Measurements from ENCODE around the gene GRIK2. TPM values are rescaled to one million over a fixed set of nuclear protein-coding genes. Genes with fewer than 3 reads are reported as not detected.

Gene GRIK2
- total RNA-seq, 1 experiment from 2014 or later: 0.55 TPM

DNA sequence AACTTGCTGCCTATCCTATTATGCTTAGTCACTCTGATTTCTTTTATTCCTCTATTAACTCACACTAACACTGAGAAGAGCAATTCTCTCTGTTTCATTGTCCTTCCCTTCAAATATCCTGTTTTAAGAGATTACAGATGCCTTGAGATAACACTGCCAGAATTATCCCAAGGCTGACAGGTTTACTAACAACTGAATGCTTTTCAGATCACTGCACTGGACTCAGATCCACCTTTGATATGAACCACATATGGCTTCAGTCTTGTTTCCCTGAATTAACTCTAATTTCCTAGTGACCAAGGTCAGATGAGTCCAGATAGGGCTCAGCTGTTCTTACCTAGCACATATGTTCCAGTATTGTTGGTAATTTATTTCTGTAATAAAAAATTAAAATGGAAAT is 633.1 kb downstream of the GRIK2 start:
- no peaks in the 10 kb centered on the region for H4K20me1 ChIP-seq (ENCODE audit: low read length)
- TF ChIP-seq CTCF (conservative IDR thresholded peaks at IDR 0.05; ENCODE audit: low read depth, low read length) (no peak), EZH2 (IDR thresholded peaks at IDR 0.05; ENCODE audit: low read length, unreplicated experiment) (no peak), EZH2phosphoT487 (IDR thresholded peaks at IDR 0.05; ENCODE audit: borderline replicate concordance, low read length) (no peak)
- CTCF ChIA-PET: no interaction called here

GRCh38 chr6:102028176-102028575 is 634.7 kb downstream of the GRIK2 start:
- H3K9me3 ChIP-seq (ENCODE audit: low read length): no peaks in the 10 kb centered on the region
- no peak overlapping the region for H2AFZ ChIP-seq (ENCODE audit: low read length)
- intact Hi-C loops (cut with micrococcal nuclease): no loop called here
- BruUV-seq (replicated peaks): no TSS peak
- H3K27me3 ChIP-seq (ENCODE audit: low read length): no peaks in the 10 kb centered on the region
- no peaks in the 10 kb centered on the region for H3K79me2 ChIP-seq (ENCODE audit: low read length)
- no peak overlapping the region for H3K9ac ChIP-seq (ENCODE audit: low read length)
- CTCF ChIA-PET: no interaction called here
- no peak for ATAC-seq
- no peaks in the 10 kb centered on the region for H4K20me1 ChIP-seq (ENCODE audit: low read length)
- no peak for TF ChIP-seq EZH2 (IDR thresholded peaks at IDR 0.05; ENCODE audit: low read length, unreplicated experiment)
- no peak for TF ChIP-seq EZH2phosphoT487 (IDR thresholded peaks at IDR 0.05; ENCODE audit: borderline replicate concordance, low read length)
- no peak for TF ChIP-seq CTCF (conservative IDR thresholded peaks at IDR 0.05; ENCODE audit: low read depth, low read length)
- POLR2A ChIA-PET (ENCODE audit: unreplicated experiment): no interaction called here
- H3K9me2 ChIP-seq (replicated peaks; ENCODE audit: low read length): no peaks in the 10 kb centered on the region
- H3F3A ChIP-seq (ENCODE audit: low read length, unreplicated experiment): no peaks in the 10 kb centered on the region
- no peak overlapping the region for H3K27ac ChIP-seq (ENCODE audit: low read length)
- H3K4me3 ChIP-seq (ENCODE audit: low read length): no peak overlapping the region
- DNase-seq: no peak
- H3K4me2 ChIP-seq (ENCODE audit: low read length): no peak overlapping the region
- no peaks in the 10 kb centered on the region for H3K4me1 ChIP-seq (ENCODE audit: insufficient read depth, low read length)
- H3K36me3 ChIP-seq (ENCODE audit: low read depth, low read length): no peaks in the 10 kb centered on the region

More for the DNA sequence above, 633.1 kb downstream of the GRIK2 start:
- intact Hi-C loops (cut with micrococcal nuclease): no loop called here
- POLR2A ChIA-PET (ENCODE audit: unreplicated experiment): no interaction called here
- H3K9ac ChIP-seq (ENCODE audit: low read length): no peak overlapping the region
- H3K4me2 ChIP-seq (ENCODE audit: low read length): no peak overlapping the region
- ATAC-seq (no peak), DNase-seq (no peak)
- H2AFZ ChIP-seq (ENCODE audit: low read length): no peak overlapping the region
- no peaks in the 10 kb centered on the region for H3K27me3 ChIP-seq (ENCODE audit: low read length)
- no peaks in the 10 kb centered on the region for H3K79me2 ChIP-seq (ENCODE audit: low read length)
- no peak overlapping the region for H3K27ac ChIP-seq (ENCODE audit: low read length)
- no peaks in the 10 kb centered on the region for H3K4me1 ChIP-seq (ENCODE audit: insufficient read depth, low read length)
- H3K9me2 ChIP-seq (replicated peaks; ENCODE audit: low read length): no peaks in the 10 kb centered on the region
- no peaks in the 10 kb centered on the region for H3F3A ChIP-seq (ENCODE audit: low read length, unreplicated experiment)
- no peak overlapping the region for H3K4me3 ChIP-seq (ENCODE audit: low read length)
- H3K36me3 ChIP-seq (ENCODE audit: low read depth, low read length): no peaks in the 10 kb centered on the region
- no TSS peak for BruUV-seq (replicated peaks)
- no peaks in the 10 kb centered on the region for H3K9me3 ChIP-seq (ENCODE audit: low read length)

GRCh38 chr6:102038964-102039363 is 645.5 kb downstream of the GRIK2 start:
- intact Hi-C loops (cut with micrococcal nuclease): no loop called here
- no peaks in the 10 kb centered on the region for H3K79me2 ChIP-seq (ENCODE audit: low read length)
- no peaks in the 10 kb centered on the region for H3K9me3 ChIP-seq (ENCODE audit: low read length)
- ChIA-PET POLR2A (ENCODE audit: unreplicated experiment) (no interaction called here), CTCF (no interaction called here)
- no peak for TF ChIP-seq EZH2 (IDR thresholded peaks at IDR 0.05; ENCODE audit: low read length, unreplicated experiment)
- H3F3A ChIP-seq (ENCODE audit: low read length, unreplicated experiment): no peaks in the 10 kb centered on the region
- H3K4me1 ChIP-seq (ENCODE audit: insufficient read depth, low read length): no peaks in the 10 kb centered on the region
- H3K4me2 ChIP-seq (ENCODE audit: low read length): no peak overlapping the region
- H3K36me3 ChIP-seq (ENCODE audit: low read depth, low read length): no peaks in the 10 kb centered on the region
- DNase-seq (no peak), ATAC-seq (no peak)
- H3K27ac ChIP-seq (ENCODE audit: low read length): no peak overlapping the region
- H3K9ac ChIP-seq (ENCODE audit: low read length): no peak overlapping the region
- H3K9me2 ChIP-seq (replicated peaks; ENCODE audit: low read length): no peaks in the 10 kb centered on the region
- no peaks in the 10 kb centered on the region for H4K20me1 ChIP-seq (ENCODE audit: low read length)
- H2AFZ ChIP-seq (ENCODE audit: low read length): no peak overlapping the region
- no peaks in the 10 kb centered on the region for H3K27me3 ChIP-seq (ENCODE audit: low read length)
- BruUV-seq (replicated peaks): no TSS peak
- H3K4me3 ChIP-seq (ENCODE audit: low read length): no peak overlapping the region
